SK-N-MC (cell line): ENCODE measurements around the gene UST.
A peak's percentile ranks its signal among the peaks of the same experiment; 100 is the strongest.

Experiments used
- DNase-seq: peaks from one replicate; pipeline ENCODE4 v3.0.0-alpha.2; 2011; ENCODE audit warnings: low read depth, low spot score
- H3K27ac ChIP-seq: fragments of 200-600 bp; sonication (generic); 2 replicates; pipeline ENCODE4 v1.5.1; 2016; ENCODE audit warnings: mixed run types
- H3K36me3 ChIP-seq: fragments of 200-600 bp; sonication (generic); 2 replicates; pipeline ENCODE4 v1.6.1; 2017; ENCODE audit warnings: antibody characterized with exemption, low read length, mixed read lengths; ENCODE audit not compliant: insufficient read depth
- H3K4me3 ChIP-seq: fragments of 200-600 bp; sonication (generic); 2 replicates; pipeline ENCODE4 v1.5.1; 2016
- H3K9ac ChIP-seq: fragments of 200-600 bp; sonication (generic); 2 replicates; pipeline ENCODE4 v1.8.0; 2017; ENCODE audit warnings: mixed run types, mixed read lengths; ENCODE audit not compliant: insufficient read length
- H3K9me3 ChIP-seq: fragments of 200-600 bp; sonication (generic); 2 replicates; pipeline ENCODE4 v1.6.1; 2017; ENCODE audit warnings: low read depth, mild to moderate bottlenecking, antibody characterized with exemption, low read length, moderate library complexity, mixed read lengths
- EZH2 ChIP-seq: fragments of 200-600 bp; sonication (generic); IDR thresholded peaks from one replicate; pipeline ENCODE4 v1.6.1; 2017; ENCODE audit warnings: antibody characterized with exemption
- FOXP2 ChIP-seq: optimal IDR thresholded peaks from 2 replicates; pipeline ENCODE3; 2011; ENCODE audit warnings: mild to moderate bottlenecking, moderate library complexity; ENCODE audit not compliant: insufficient read depth; ENCODE audit errors: extremely low read length, control extremely low read depth
- POLR2AphosphoS5 ChIP-seq: IDR thresholded peaks from 2 replicates; pipeline ENCODE4 v1.6.1; 2012; ENCODE audit warnings: mild to moderate bottlenecking, low read depth, low read length, borderline replicate concordance

UST gene

GRCh38 chr6:148746363-148747144 is at the start of gene UST:
TSS of gene UST (plus strand) at chr6:148747030. CDS start at chr6:148747431, 401 bp downstream.
- peak; percentile 83 for DNase-seq
- H3K9me3 ChIP-seq: no peaks in the 10 kb centered on the region
- H3K36me3 ChIP-seq: no peaks in the 10 kb centered on the region
- H3K27ac ChIP-seq: 0 out of 2 replicates have a peak within 1 kb of the TSS, but pooled peaks have one; percentile 61
- H3K4me3 ChIP-seq: peak within 1 kb of the TSS; percentile 86
- peak within 1 kb of the TSS; percentile 86 for H3K9ac ChIP-seq
- TF ChIP-seq POLR2AphosphoS5 (peak; percentile 51; the same call in 1 of the 2 replicates), FOXP2 (no peak)

- Histone ChIP-seq H3K27ac (no peak overlapping the region), H3K9me3 (no peaks in the 10 kb centered on the region), H3K4me3 (no peak overlapping the region), H3K36me3 (no peaks in the 10 kb centered on the region), H3K9ac (no peak overlapping the region)
- no peak for TF ChIP-seq FOXP2
- no peak for TF ChIP-seq POLR2AphosphoS5
- no peak for TF ChIP-seq EZH2
- DNase-seq: no peak
Observed at GRCh38 chr6:148697895-148698440, 48.9 kb upstream of the UST start.

GRCh38 chr6:148698671-148699180 is 48.1 kb upstream of the UST start:
- H3K27ac ChIP-seq: no peak overlapping the region
- no peaks in the 10 kb centered on the region for H3K36me3 ChIP-seq
- no peak for DNase-seq
- no peak overlapping the region for H3K4me3 ChIP-seq
- TF ChIP-seq FOXP2: no peak
- H3K9me3 ChIP-seq: no peaks in the 10 kb centered on the region
- no peak overlapping the region for H3K9ac ChIP-seq

GRCh38 chr6:148700047-148700715 is 46.6 kb upstream of the UST start:
- Histone ChIP-seq H3K36me3 (no peaks in the 10 kb centered on the region), H3K9ac (no peak overlapping the region), H3K9me3 (no peaks in the 10 kb centered on the region), H3K4me3 (no peak overlapping the region), H3K27ac (no peak overlapping the region)
- no peak for DNase-seq
- TF ChIP-seq POLR2AphosphoS5 (no peak), FOXP2 (no peak), EZH2 (no peak)

GRCh38 chr6:148700741-148701311 is 46.0 kb upstream of the UST start:
- no peak for DNase-seq
- peak overlapping the region; percentile 22; the same call in 1 of the 2 replicates for H3K4me3 ChIP-seq
- H3K36me3 ChIP-seq: no peaks in the 10 kb centered on the region
- no peak overlapping the region for H3K27ac ChIP-seq
- no peaks in the 10 kb centered on the region for H3K9me3 ChIP-seq
- no peak for TF ChIP-seq POLR2AphosphoS5
- no peak for TF ChIP-seq FOXP2
- TF ChIP-seq EZH2: no peak
- H3K9ac ChIP-seq: no peak overlapping the region

- no peak for DNase-seq
- no peak overlapping the region for H3K4me3 ChIP-seq
Observed at GRCh38 chr6:148701375-148701774, 45.5 kb upstream of the UST start.

GRCh38 chr6:148703900-148704299 is 42.9 kb upstream of the UST start:
- Histone ChIP-seq H3K36me3 (no peaks in the 10 kb centered on the region), H3K9me3 (no peaks in the 10 kb centered on the region), H3K4me3 (no peak overlapping the region), H3K27ac (no peak overlapping the region), H3K9ac (no peak overlapping the region)
- no peak for DNase-seq
- TF ChIP-seq EZH2 (no peak), FOXP2 (no peak), POLR2AphosphoS5 (no peak)

More at GRCh38 chr6:148701375-148701774, 45.5 kb upstream of the UST start:
- TF ChIP-seq POLR2AphosphoS5: no peak
- no peak for TF ChIP-seq EZH2
- no peak for TF ChIP-seq FOXP2
- no peaks in the 10 kb centered on the region for H3K9me3 ChIP-seq
- no peaks in the 10 kb centered on the region for H3K36me3 ChIP-seq
- H3K9ac ChIP-seq: no peak overlapping the region
- H3K27ac ChIP-seq: no peak overlapping the region

GRCh38 chr6:148704400-148705246 is 42.2 kb upstream of the UST start:
- Histone ChIP-seq H3K9me3 (no peaks in the 10 kb centered on the region), H3K27ac (no peak overlapping the region)
- no peak for DNase-seq

More at GRCh38 chr6:148704400-148705246, 42.2 kb upstream of the UST start:
- no peak for TF ChIP-seq POLR2AphosphoS5
- TF ChIP-seq FOXP2: no peak
- no peak for TF ChIP-seq EZH2
- H3K36me3 ChIP-seq: no peaks in the 10 kb centered on the region
- H3K9ac ChIP-seq: no peak overlapping the region
- H3K4me3 ChIP-seq: no peak overlapping the region
